Breast epithelium (tissue), 4 donors: ENCODE measurements around the gene UBL3. TPM values are rescaled to one million over a fixed set of nuclear protein-coding genes. Genes with fewer than 3 reads are reported as not detected.

Source experiments
- DNase-seq, 2 donors: peaks; one replicate each; pipeline ENCODE4 v3.0.0-alpha.2; 2019; ENCODE audit warnings: low spot score in 2 of 2
- H3K27ac ChIP-seq, 2 donors: fragments of 200-600 bp; sonication (generic) in 1 of 2; one replicate each; pipeline ENCODE4 v1.5.1; 2016 to 2019; ENCODE audit warnings: mild to moderate bottlenecking in 1 of 2
- H3K27me3 ChIP-seq, 2 donors: fragments of 200-600 bp; sonication (generic) in 1 of 2; one replicate each; pipeline versions ENCODE4 v1.5.1 to v1.6.0; 2017 to 2019; ENCODE audit warnings: control low read depth in 1 of 2, mild to moderate bottlenecking in 1 of 2
- H3K36me3 ChIP-seq: fragments of 200-600 bp; one replicate; pipeline ENCODE4 v1.5.1; 2019
- H3K4me1 ChIP-seq, 2 donors: fragments of 200-600 bp; sonication (generic); one replicate each; pipeline ENCODE4 v1.5.1; 2016 to 2019; ENCODE audit warnings: control low read depth in 1 of 2
- H3K4me3 ChIP-seq, 3 donors: fragments of 200-600 bp; sonication (generic); 1 replicate in 2 of 3; 2 replicates in 1 of 3; pipeline ENCODE4 v1.5.1; 2016 to 2019; ENCODE audit warnings: mild to moderate bottlenecking in 3 of 3, moderate library complexity in 2 of 3
- H3K9me3 ChIP-seq, 2 donors: fragments of 200-600 bp; sonication (generic) in 1 of 2; one replicate each; pipeline ENCODE4 v1.5.1; 2016 to 2019; ENCODE audit warnings: control low read depth in 1 of 2
- POLR2A ChIP-seq: fragments of 450-650 bp; IDR thresholded peaks from one replicate; pipeline ENCODE4 v1.6.1; 2016; ENCODE audit warnings: antibody characterized with exemption, mild to moderate bottlenecking, moderate library complexity
- POLR2AphosphoS5 ChIP-seq, 3 donors: sonication (generic); formaldehyde crosslinking; IDR thresholded peaks; one replicate each; pipeline ENCODE4 v1.6.1; 2017; ENCODE audit warnings: antibody characterized with exemption in 3 of 3
- intact Hi-C: fragments of 100-400 bp; cut with DNase I; formaldehyde crosslinking; loops from one replicate; pipeline ENCODE4 v1.15.1; 2023; ENCODE audit warnings: low total_unique reads
- total RNA-seq, 3 donors: library from RNA; depleted of rRNA; stranded (reverse); fragments of >200 nt; gene quantifications; one replicate each; pipeline ENCODE4 v1.1.0, GENCODE V29; 2016
- TF ChIP-seq, protein P1 (sequence below), 3 donors: fragments of 450-650 bp; IDR thresholded peaks; one replicate each; pipeline ENCODE4 v1.5.1; 2016 to 2017; ENCODE audit warnings: antibody characterized with exemption in 3 of 3, mild to moderate bottlenecking in 3 of 3, moderate library complexity in 3 of 3

Gene UBL3
- total RNA-seq, 3 donors from 2014 or later: 32.4 to 60.7 (median 36.6) TPM

DNA sequence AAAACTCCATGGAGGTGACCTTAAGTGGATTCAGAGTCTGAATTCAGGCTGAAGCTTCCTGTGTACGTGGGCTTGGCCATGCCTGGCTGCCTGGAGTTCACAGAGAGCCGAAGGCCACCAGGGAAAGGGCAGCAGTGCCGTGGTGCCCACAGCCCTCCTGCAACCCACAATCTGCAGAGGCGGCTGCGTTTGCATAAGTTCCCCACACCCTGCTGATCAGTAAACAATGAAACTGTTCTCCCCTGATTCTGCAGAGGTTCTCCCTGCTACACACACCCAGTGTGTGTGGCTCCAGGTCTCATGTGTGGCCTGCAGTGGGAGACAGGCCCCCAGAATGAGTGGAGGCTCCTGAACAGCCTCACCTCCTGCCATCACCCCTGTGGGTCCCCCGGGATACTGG lies 128.0 kb downstream of the UBL3 start:
- no peak for DNase-seq
- Histone ChIP-seq H3K36me3 (no peaks in the 10 kb centered on the region), H3K27me3 (no peaks in the 10 kb centered on the region), H3K4me3 (no peak overlapping the region), H3K9me3 (peaks cover 0 to 6% of the 10 kb centered on the region in 2 donors), H3K27ac (no peak overlapping the region), H3K4me1 (no peaks in the 10 kb centered on the region)
- intact Hi-C loops: no loop called here
- no peak for TF ChIP-seq POLR2A
- TF ChIP-seq POLR2AphosphoS5 (IDR thresholded peaks at IDR 0.05): no peak
- TF ChIP-seq, protein P1, sequence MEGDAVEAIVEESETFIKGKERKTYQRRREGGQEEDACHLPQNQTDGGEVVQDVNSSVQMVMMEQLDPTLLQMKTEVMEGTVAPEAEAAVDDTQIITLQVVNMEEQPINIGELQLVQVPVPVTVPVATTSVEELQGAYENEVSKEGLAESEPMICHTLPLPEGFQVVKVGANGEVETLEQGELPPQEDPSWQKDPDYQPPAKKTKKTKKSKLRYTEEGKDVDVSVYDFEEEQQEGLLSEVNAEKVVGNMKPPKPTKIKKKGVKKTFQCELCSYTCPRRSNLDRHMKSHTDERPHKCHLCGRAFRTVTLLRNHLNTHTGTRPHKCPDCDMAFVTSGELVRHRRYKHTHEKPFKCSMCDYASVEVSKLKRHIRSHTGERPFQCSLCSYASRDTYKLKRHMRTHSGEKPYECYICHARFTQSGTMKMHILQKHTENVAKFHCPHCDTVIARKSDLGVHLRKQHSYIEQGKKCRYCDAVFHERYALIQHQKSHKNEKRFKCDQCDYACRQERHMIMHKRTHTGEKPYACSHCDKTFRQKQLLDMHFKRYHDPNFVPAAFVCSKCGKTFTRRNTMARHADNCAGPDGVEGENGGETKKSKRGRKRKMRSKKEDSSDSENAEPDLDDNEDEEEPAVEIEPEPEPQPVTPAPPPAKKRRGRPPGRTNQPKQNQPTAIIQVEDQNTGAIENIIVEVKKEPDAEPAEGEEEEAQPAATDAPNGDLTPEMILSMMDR (IDR thresholded peaks at IDR 0.05): no peak

DNA sequence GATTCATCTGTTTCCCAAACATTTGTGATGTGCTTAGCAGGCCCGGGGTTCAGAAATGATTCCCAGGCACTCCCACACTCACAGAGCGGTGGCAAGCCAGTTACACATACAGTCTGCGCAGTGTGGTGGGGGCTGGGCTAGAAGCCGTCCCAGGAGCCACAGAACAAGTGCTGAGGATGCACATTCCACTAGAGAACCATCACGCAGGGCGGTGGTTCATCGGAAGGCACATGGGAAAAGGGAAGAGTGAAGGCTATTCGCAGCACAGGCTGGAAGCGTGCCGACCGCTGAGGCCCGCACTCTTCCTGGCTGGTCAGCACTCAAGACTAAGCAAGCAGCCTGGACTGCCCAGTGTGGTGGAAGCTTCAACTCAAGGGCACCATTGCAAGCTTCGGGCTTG lies 128.7 kb downstream of the UBL3 start:
- no peak overlapping the region for H3K27ac ChIP-seq
- intact Hi-C loops: no loop called here

DNA sequence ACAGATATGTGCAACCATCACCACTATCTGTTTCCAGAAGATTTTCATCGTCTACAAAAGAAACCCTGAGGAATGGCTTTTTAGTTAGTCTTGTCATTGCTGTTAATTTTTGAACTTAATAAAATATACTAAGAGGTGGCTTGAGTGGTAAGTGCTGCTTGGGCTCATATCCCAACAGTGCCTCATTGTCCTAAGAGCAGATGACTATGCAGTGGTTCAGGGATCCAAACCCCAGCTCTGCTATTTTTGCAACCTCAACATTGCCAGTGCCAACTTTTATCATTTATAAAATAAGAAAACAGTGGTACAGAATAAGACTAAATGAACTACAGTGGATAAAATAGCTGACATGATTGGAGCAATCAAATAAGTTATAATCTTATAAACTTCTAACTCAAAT lies 131.7 kb downstream of the UBL3 start:
- no peaks in the 10 kb centered on the region for H3K36me3 ChIP-seq
- no peak for DNase-seq
- intact Hi-C loops: no loop called here
- H3K4me3 ChIP-seq: no peak overlapping the region
- H3K27me3 ChIP-seq: no peaks in the 10 kb centered on the region
- TF ChIP-seq POLR2A: no peak
- TF ChIP-seq, protein P1 (IDR thresholded peaks at IDR 0.05): no peak
- H3K27ac ChIP-seq: no peak overlapping the region
- H3K4me1 ChIP-seq: no peaks in the 10 kb centered on the region
- H3K9me3 ChIP-seq: peaks cover 7 to 11% of the 10 kb centered on the region in 2 donors

More for the DNA sequence above, 128.7 kb downstream of the UBL3 start:
- Histone ChIP-seq H3K36me3 (no peaks in the 10 kb centered on the region), H3K27me3 (no peaks in the 10 kb centered on the region), H3K4me3 (no peak overlapping the region), H3K4me1 (no peaks in the 10 kb centered on the region), H3K9me3 (peaks cover 0 to 6% of the 10 kb centered on the region in 2 donors)
- DNase-seq: no peak
- no peak for TF ChIP-seq POLR2A
- TF ChIP-seq POLR2AphosphoS5 (IDR thresholded peaks at IDR 0.05): no peak
- TF ChIP-seq, protein P1 (IDR thresholded peaks at IDR 0.05): no peak

DNA sequence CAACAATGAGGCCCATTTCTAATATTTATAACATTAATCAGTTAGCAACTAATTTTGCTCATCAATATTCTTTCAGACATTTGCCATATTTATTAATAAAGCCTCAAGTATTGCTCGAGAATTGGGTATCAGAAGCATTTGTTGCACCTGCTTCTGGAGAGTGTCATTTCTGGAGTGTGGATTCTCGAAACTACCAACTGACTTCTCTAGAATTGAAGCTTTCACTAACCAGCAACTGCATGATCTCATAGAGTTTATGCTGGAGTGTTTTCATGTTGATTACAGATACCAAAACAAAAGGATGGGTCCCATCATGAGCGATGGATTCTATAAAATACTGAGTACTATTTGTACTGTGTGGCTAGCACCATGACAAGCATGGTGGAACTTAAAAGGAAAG lies 133.9 kb downstream of the UBL3 start:
- H3K4me1 ChIP-seq: no peaks in the 10 kb centered on the region
- H3K27ac ChIP-seq: no peak overlapping the region
- intact Hi-C loops: no loop called here
- H3K36me3 ChIP-seq: no peaks in the 10 kb centered on the region
- no peak for DNase-seq
- peaks cover 8 to 11% of the 10 kb centered on the region in 2 donors for H3K9me3 ChIP-seq
- no peak for TF ChIP-seq POLR2AphosphoS5 (IDR thresholded peaks at IDR 0.05)
- TF ChIP-seq, protein P1 (IDR thresholded peaks at IDR 0.05): no peak
- no peak for TF ChIP-seq POLR2A
- no peaks in the 10 kb centered on the region for H3K27me3 ChIP-seq
- no peak overlapping the region for H3K4me3 ChIP-seq
